GM23338 (cell line): Measurements from ENCODE around the gene PITPNC1. TPM values are rescaled to one million over a fixed set of nuclear protein-coding genes. Genes with fewer than 3 reads are reported as not detected.
"Not testable (repeated sequence)": the region's sequence is repeated elsewhere in the genome, so short reads cannot be mapped to it uniquely, and the experiment has no call there.

Experiments
- ATAC-seq: fragments of 200-7000 bp; cut with Tn5 transposase; 3 replicates; pipeline ENCODE4 v1.9.1; 2020
- DNase-seq: peaks from one replicate; pipeline ENCODE4 v3.0.0-alpha.2; 2015; ENCODE audit warnings: low spot score
- H2AFZ ChIP-seq: fragments of 200-600 bp; sonication (generic); 2 replicates; pipeline ENCODE4 v1.8.0; 2016; ENCODE audit warnings: antibody characterized with exemption, mild to moderate bottlenecking, moderate library complexity
- H3F3A ChIP-seq: fragments of 200-600 bp; sonication (generic); replicated peaks from 2 replicates; pipeline ENCODE4 v1.8.0; 2017; ENCODE audit warnings: antibody characterized with exemption, mixed run types, low read depth
- H3K27ac ChIP-seq: fragments of 200-600 bp; sonication (generic); 2 replicates; pipeline ENCODE4 v1.6.1; 2016; ENCODE audit warnings: low read depth
- H3K27me3 ChIP-seq: fragments of 200-600 bp; sonication (generic); 2 replicates; pipeline ENCODE4 v1.8.0; 2016; ENCODE audit warnings: mild to moderate bottlenecking, mixed run types, moderate library complexity; ENCODE audit not compliant: insufficient read depth
- H3K36me3 ChIP-seq: fragments of 200-600 bp; sonication (generic); 2 replicates; pipeline ENCODE4 v1.8.0; 2016; ENCODE audit warnings: mild to moderate bottlenecking; ENCODE audit not compliant: insufficient read depth
- H3K4me1 ChIP-seq: fragments of 200-600 bp; sonication (generic); 2 replicates; pipeline ENCODE4 v1.8.0; 2016; ENCODE audit warnings: mild to moderate bottlenecking, moderate library complexity; ENCODE audit not compliant: insufficient read depth
- H3K4me2 ChIP-seq: fragments of 200-600 bp; sonication (generic); 2 replicates; pipeline ENCODE4 v1.7.1; 2017; ENCODE audit warnings: mixed run types
- H3K4me3 ChIP-seq: fragments of 200-600 bp; sonication (generic); 2 replicates; pipeline ENCODE4 v1.6.1; 2016; ENCODE audit warnings: mixed run types
- H3K79me2 ChIP-seq: fragments of 200-600 bp; sonication (generic); replicated peaks from 2 replicates; pipeline ENCODE4 v1.8.0; 2017; ENCODE audit warnings: mild to moderate bottlenecking; ENCODE audit not compliant: insufficient read depth
- H3K9me2 ChIP-seq: fragments of 200-600 bp; sonication (generic); 2 replicates; pipeline ENCODE4 v1.8.0; 2017; ENCODE audit not compliant: insufficient read depth
- H4K20me1 ChIP-seq: fragments of 200-600 bp; sonication (generic); replicated peaks from 2 replicates; pipeline ENCODE4 v1.8.0; 2017; ENCODE audit warnings: mild to moderate bottlenecking; ENCODE audit not compliant: insufficient read depth
- H3K27ac Mint-ChIP-seq: 2 replicates; pipeline ENCODE4 v1.8.0; 2020; ENCODE audit warnings: inconsistent platforms, mild to moderate bottlenecking, moderate library complexity, mixed read lengths
- H3K27me3 Mint-ChIP-seq: 3 replicates; pipeline ENCODE4 v1.8.0; 2022; ENCODE audit warnings: low read depth, mild to moderate bottlenecking, moderate library complexity, mixed read lengths, inconsistent platforms; ENCODE audit not compliant: insufficient read depth, poor library complexity
- H3K36me3 Mint-ChIP-seq: 3 replicates; pipeline ENCODE4 v1.8.0; 2021; ENCODE audit warnings: low read depth, mild to moderate bottlenecking, inconsistent platforms, moderate library complexity, mixed read lengths
- H3K4me1 Mint-ChIP-seq: 3 replicates; pipeline ENCODE4 v1.8.0; 2020; ENCODE audit warnings: mild to moderate bottlenecking, inconsistent platforms, mixed read lengths
- H3K4me3 Mint-ChIP-seq: 3 replicates; pipeline ENCODE4 v1.8.0; 2021; ENCODE audit warnings: moderate library complexity, mild to moderate bottlenecking, inconsistent platforms, mixed read lengths
- H3K9me3 Mint-ChIP-seq: 3 replicates; pipeline ENCODE4 v1.8.0; 2020; ENCODE audit warnings: moderate library complexity, mild to moderate bottlenecking, inconsistent platforms, mixed read lengths
- ZNF114 ChIP-seq: fragments of 250-450 bp; sonication (Bioruptor Pico); IDR thresholded peaks from 2 replicates; pipeline ENCODE4 v1.5.0; 2020; ENCODE audit warnings: mild to moderate bottlenecking, moderate library complexity
- ZNF462 ChIP-seq: fragments of 250-450 bp; sonication (Bioruptor Pico); IDR thresholded peaks from 2 replicates; pipeline ENCODE4 v1.5.0; 2020; ENCODE audit warnings: mild to moderate bottlenecking, moderate library complexity
- polyA plus RNA-seq: library from polyadenylated mRNA; unstranded; fragments of >200 nt; fragmentation: Nextera tagmentation; extraction: Ambion mirVana; gene quantifications from 2 replicates; pipeline ENCODE4 v1.2.1, GENCODE V29; 2016
- total RNA-seq: library from RNA; depleted of rRNA; stranded (reverse); fragments of >200 nt; shearing (Covaris generic); gene quantifications from 2 replicates; pipeline ENCODE4 v1.2.3, GENCODE V29; 2014
- TF ChIP-seq, protein P1 (sequence below), 2 experiments: fragments of 200-600 bp in 1 of 2; sonication (generic) in 1 of 2; conservative IDR thresholded peaks; 2 replicates each; pipeline versions ENCODE4 v1.5.1 to v1.6.1; 2016 to 2017; ENCODE audit warnings: antibody characterized with exemption in 2 of 2, low read depth in 2 of 2, mild to moderate bottlenecking in 2 of 2, moderate library complexity in 1 of 2

PITPNC1 gene
- total and polyA plus RNA-seq, 2 experiments from 2014 or later: 23.0 to 32.6 TPM

- H4K20me1 ChIP-seq, H3F3A ChIP-seq, H3K36me3 ChIP-seq, H3K4me3 ChIP-seq, DNase-seq, H3K9me3 Mint-ChIP-seq, H3K4me3 Mint-ChIP-seq, H3K27ac Mint-ChIP-seq, H3K27me3 Mint-ChIP-seq, H3K9me2 ChIP-seq, H3K79me2 ChIP-seq, H3K27me3 ChIP-seq, ATAC-seq, H2AFZ ChIP-seq, H3K4me2 ChIP-seq: not testable (repeated sequence)
- Histone ChIP-seq H3K27ac (peak overlapping the region; percentile 75; the same call in 1 of the 2 replicates), H3K4me1 (peaks cover 19% of the 10 kb centered on the region)
- peaks cover 12% of the 10 kb centered on the region for H3K4me1 Mint-ChIP-seq
- H3K36me3 Mint-ChIP-seq: peaks cover 13% of the 10 kb centered on the region; the same call in 2 of the 3 replicates
These were observed 271.8 kb downstream of the PITPNC1 start for GRCh38 chr17:67648906-67649295.

- no peaks in the 10 kb centered on the region for H3K9me3 Mint-ChIP-seq
- no peaks in the 10 kb centered on the region for H3K27me3 ChIP-seq
- H3K4me3 ChIP-seq: no peak overlapping the region
- no peaks in the 10 kb centered on the region for H3K79me2 ChIP-seq
- H3K4me3 Mint-ChIP-seq: no peak overlapping the region; the same call in 2 of the 3 replicates
- H3K9me2 ChIP-seq: no peaks in the 10 kb centered on the region
- no peak overlapping the region for H2AFZ ChIP-seq
- DNase-seq (peak; percentile 43), ATAC-seq (peak; percentile 59)
- H3K27me3 Mint-ChIP-seq: peaks cover 5% of the 10 kb centered on the region
- no peaks in the 10 kb centered on the region for H3K36me3 ChIP-seq
- H4K20me1 ChIP-seq: no peaks in the 10 kb centered on the region
- TF ChIP-seq ZNF114 (CRISPR knock-in tag) (no peak), ZNF462 (0 out of 2 replicates have a peak, but pooled peaks have one; percentile 39)
- TF ChIP-seq, protein P1, sequence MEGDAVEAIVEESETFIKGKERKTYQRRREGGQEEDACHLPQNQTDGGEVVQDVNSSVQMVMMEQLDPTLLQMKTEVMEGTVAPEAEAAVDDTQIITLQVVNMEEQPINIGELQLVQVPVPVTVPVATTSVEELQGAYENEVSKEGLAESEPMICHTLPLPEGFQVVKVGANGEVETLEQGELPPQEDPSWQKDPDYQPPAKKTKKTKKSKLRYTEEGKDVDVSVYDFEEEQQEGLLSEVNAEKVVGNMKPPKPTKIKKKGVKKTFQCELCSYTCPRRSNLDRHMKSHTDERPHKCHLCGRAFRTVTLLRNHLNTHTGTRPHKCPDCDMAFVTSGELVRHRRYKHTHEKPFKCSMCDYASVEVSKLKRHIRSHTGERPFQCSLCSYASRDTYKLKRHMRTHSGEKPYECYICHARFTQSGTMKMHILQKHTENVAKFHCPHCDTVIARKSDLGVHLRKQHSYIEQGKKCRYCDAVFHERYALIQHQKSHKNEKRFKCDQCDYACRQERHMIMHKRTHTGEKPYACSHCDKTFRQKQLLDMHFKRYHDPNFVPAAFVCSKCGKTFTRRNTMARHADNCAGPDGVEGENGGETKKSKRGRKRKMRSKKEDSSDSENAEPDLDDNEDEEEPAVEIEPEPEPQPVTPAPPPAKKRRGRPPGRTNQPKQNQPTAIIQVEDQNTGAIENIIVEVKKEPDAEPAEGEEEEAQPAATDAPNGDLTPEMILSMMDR (conservative IDR thresholded peaks at IDR 0.05; ENCODE audit: low read depth in 2 of 2): peak in 1 of 2 experiments; percentile 25; a peak in 2 of 4 replicates
- peak overlapping the region; percentile 84 for H3K27ac Mint-ChIP-seq
- peaks cover 12% of the 10 kb centered on the region for H3K4me1 Mint-ChIP-seq
- no peak overlapping the region for H3K4me2 ChIP-seq
- H3K27ac ChIP-seq: peak overlapping the region; percentile 75
- peaks cover 19% of the 10 kb centered on the region for H3K4me1 ChIP-seq
- H3F3A ChIP-seq: no peaks in the 10 kb centered on the region
- H3K36me3 Mint-ChIP-seq: peaks cover 16% of the 10 kb centered on the region; the same call in 2 of the 3 replicates
These were observed 272.8 kb downstream of the PITPNC1 start for GRCh38 chr17:67649891-67650290.

- H3K4me2 ChIP-seq, H3K27me3 Mint-ChIP-seq, DNase-seq, ATAC-seq, H3K9me2 ChIP-seq, H3K36me3 ChIP-seq, H3K79me2 ChIP-seq, H3F3A ChIP-seq, H3K4me3 Mint-ChIP-seq, H3K9me3 Mint-ChIP-seq, H3K27me3 ChIP-seq, H2AFZ ChIP-seq, H4K20me1 ChIP-seq, H3K4me3 ChIP-seq, H3K27ac ChIP-seq: not testable (repeated sequence)
- Mint-ChIP-seq H3K27ac (peak overlapping the region; percentile 67; the same call in 1 of the 2 replicates), H3K36me3 (peaks cover 21% of the 10 kb centered on the region; the same call in 2 of the 3 replicates), H3K4me1 (peaks cover 12% of the 10 kb centered on the region)
- H3K4me1 ChIP-seq: peaks cover 19% of the 10 kb centered on the region
These were observed 274.1 kb downstream of the PITPNC1 start for GRCh38 chr17:67651218-67651579.
